Heart left ventricle (tissue), 16 donors: ENCODE measurements around the gene WFS1. TPM values are rescaled to one million over a fixed set of nuclear protein-coding genes. Genes with fewer than 3 reads are reported as not detected.
A peak's percentile ranks its signal among the peaks of the same experiment; 100 is the strongest.

Source experiments
- ATAC-seq, 4 donors: fragments of 200-7000 bp; cut with Tn5 transposase; one replicate each; pipeline ENCODE4 v1.9.1; 2020 to 2022; ENCODE audit warnings: moderate library complexity in 4 of 4, mild to moderate bottlenecking in 3 of 4, moderate number of reproducible peaks in 1 of 4
- DNase-seq, 5 donors: peaks; one replicate each; pipeline ENCODE4 v3.0.0-alpha.2; 2020
- H3K27ac ChIP-seq, 12 donors: fragments of 200-600 bp; sonication (generic) in 4 of 12; one replicate each; pipeline versions ENCODE4 v1.5.0 to v1.8.0; 2016 to 2022; ENCODE audit warnings: mild to moderate bottlenecking in 2 of 12
- H3K27me3 ChIP-seq, 9 donors: fragments of 200-600 bp; sonication (generic) in 2 of 9; one replicate each; pipeline versions ENCODE4 v1.5.1 to v1.8.0; 2016 to 2022; ENCODE audit warnings: mild to moderate bottlenecking in 3 of 9
- H3K36me3 ChIP-seq, 9 donors: fragments of 200-600 bp; sonication (generic) in 2 of 9; one replicate each; pipeline versions ENCODE4 v1.5.0 to v1.8.0; 2018 to 2022; ENCODE audit warnings: mild to moderate bottlenecking in 2 of 9
- H3K4me1 ChIP-seq, 12 donors: fragments of 200-600 bp; sonication (generic) in 4 of 12; one replicate each; pipeline versions ENCODE4 v1.5.0 to v1.8.0; 2016 to 2022; ENCODE audit warnings: mild to moderate bottlenecking in 3 of 12
- H3K4me3 ChIP-seq, 12 donors: fragments of 200-600 bp; sonication (generic) in 4 of 12; one replicate each; pipeline versions ENCODE4 v1.5.0 to v1.8.0; 2017 to 2022; ENCODE audit warnings: mild to moderate bottlenecking in 9 of 12, moderate library complexity in 4 of 12
- H3K9me3 ChIP-seq, 12 donors: fragments of 200-600 bp; sonication (generic) in 4 of 12; one replicate each; pipeline versions ENCODE4 v1.5.0 to v1.8.0; 2016 to 2022; ENCODE audit warnings: mild to moderate bottlenecking in 1 of 12
- CTCF ChIP-seq, 12 donors: fragments of 200-600 bp; sonication (generic) in 4 of 12; IDR thresholded peaks; one replicate each; pipeline versions ENCODE4 v1.5.0 to v1.8.0; 2018 to 2022; ENCODE audit warnings: antibody characterized with exemption in 12 of 12, mild to moderate bottlenecking in 5 of 12
- POLR2A ChIP-seq, 2 donors: fragments of 450-650 bp; IDR thresholded peaks; one replicate each; pipeline ENCODE4 v1.6.1; 2017; ENCODE audit warnings: antibody characterized with exemption in 2 of 2, mild to moderate bottlenecking in 2 of 2, moderate library complexity in 2 of 2
- WGBS, 4 donors: extraction: QIAGEN DNeasy Blood & Tissue Kit in 2 of 4; methylation state at CpG; one replicate each; pipeline versions ENCODE4 v1.1.5 to v1.1.7; 2013 to 2018; 5-methylcytosine and 5-hydroxymethylcytosine counted together
- intact Hi-C, 10 donors: fragments of 100-400 bp; cut with DNase I; formaldehyde crosslinking; loops; one replicate each; pipeline versions ENCODE4 v1.11.1 to v1.14.2; 2022
- polyA plus RNA-seq, 2 donors: library from polyadenylated mRNA; stranded (reverse); fragments of 200-250 nt; gene quantifications; one replicate each; pipeline ENCODE4 v1.2.3, GENCODE V29; 2013
- total RNA-seq, 9 donors: library from RNA; depleted of rRNA in 2 of 9; stranded (reverse); fragments of >200 nt in 2 of 9; fragmentation: NEBNext Ultra II Directional in 3 of 9; extraction: Animal tissue kit (Norgen Biotek cat#: 25700) in 3 of 9; gene quantifications; one replicate each; pipeline versions ENCODE4 v1.1.0 to v1.2.4, GENCODE V29; 2016 to 2023
- donor health status: ischemic (EF 13 %, LVEDD 7.1; RV severe dilation, severe dysfunction).
- donor health status: healthy with polysubstance abuse.
- donor health status: DM: no; HTN: yes; CAD: no.
- donor health status: DM: no; HTN: no; CAD: no.
- donor health status: ischemic (EF 25% LVEDD 6.9; RV normal size, moderate dysfunction).
- donor health status: ischemic (EF 25% LVEDD 5.7; RV mildly dilated, moderate dysfunction).
- donor health status: healthy.
- donor health status: DM: yes; HTN: yes; CAD: no.
- donor health status: ischemic (EF 35%, LVEDD 5.7; RV mildly dilated, moderate dysfunction).
- donor health status: nonischemic (EF 11% LVEDD 7.7; RV severe dilation, severe dysfunction).
- donor health status: DM: yes; HTN: yes; CAD: no.
- donor health status: PGD.
- donor health status: ischemic (EF 29% LVEDD 5.4; RV normal size, mild dysfunction).
- donor health status: nonischemic (EF 23%, LVEDD 6.1; RV moderate dilation, normal function).

WFS1 gene
- total and polyA plus RNA-seq, 11 donors = 44.8 to 202 (median 73.2) TPM

- no peak overlapping the region for H3K27ac ChIP-seq
- 80 to 89% (median 87%) methylated on average over 19 to 25 of the region's 25 CpGs for WGBS, 4 donors
- DNase-seq (peak in 1 of 5 donors; percentile 56), ATAC-seq (no peak)
- no peaks in the 10 kb centered on the region for H3K27me3 ChIP-seq
- H3K9me3 ChIP-seq = no peaks in the 10 kb centered on the region
- intact Hi-C loops = no loop called here
- H3K36me3 ChIP-seq = peaks cover 0 to 91% (median 80%) of the 10 kb centered on the region in 9 donors
- H3K4me3 ChIP-seq = no peak overlapping the region
- TF ChIP-seq POLR2A (IDR thresholded peaks at IDR 0.05) = no peak
- no peak for TF ChIP-seq CTCF (IDR thresholded peaks at IDR 0.05)
- H3K4me1 ChIP-seq = peaks cover 0 to 6% (median 0%) of the 10 kb centered on the region in 12 donors
Measured at GRCh38 chr4:6290769-6291547, 21.3 kb downstream of the WFS1 start.

- no peak for TF ChIP-seq CTCF (IDR thresholded peaks at IDR 0.05)
- TF ChIP-seq POLR2A (IDR thresholded peaks at IDR 0.05) = no peak
- peaks cover 0 to 96% (median 86%) of the 10 kb centered on the region in 9 donors for H3K36me3 ChIP-seq
- no peak overlapping the region for H3K27ac ChIP-seq
- 81 to 87% (median 86%) methylated on average over 14 to 21 of the region's 21 CpGs for WGBS, 4 donors
- intact Hi-C loops = no loop called here
- DNase-seq (peak in 2 of 5 donors; percentile 25 to 64), ATAC-seq (no peak)
- H3K9me3 ChIP-seq = no peaks in the 10 kb centered on the region
- H3K27me3 ChIP-seq = no peaks in the 10 kb centered on the region
- H3K4me3 ChIP-seq = no peak overlapping the region
- H3K4me1 ChIP-seq = peaks cover 0 to 6% (median 0%) of the 10 kb centered on the region in 12 donors
Measured at GRCh38 chr4:6291784-6292297, 22.2 kb downstream of the WFS1 start.

DNA sequence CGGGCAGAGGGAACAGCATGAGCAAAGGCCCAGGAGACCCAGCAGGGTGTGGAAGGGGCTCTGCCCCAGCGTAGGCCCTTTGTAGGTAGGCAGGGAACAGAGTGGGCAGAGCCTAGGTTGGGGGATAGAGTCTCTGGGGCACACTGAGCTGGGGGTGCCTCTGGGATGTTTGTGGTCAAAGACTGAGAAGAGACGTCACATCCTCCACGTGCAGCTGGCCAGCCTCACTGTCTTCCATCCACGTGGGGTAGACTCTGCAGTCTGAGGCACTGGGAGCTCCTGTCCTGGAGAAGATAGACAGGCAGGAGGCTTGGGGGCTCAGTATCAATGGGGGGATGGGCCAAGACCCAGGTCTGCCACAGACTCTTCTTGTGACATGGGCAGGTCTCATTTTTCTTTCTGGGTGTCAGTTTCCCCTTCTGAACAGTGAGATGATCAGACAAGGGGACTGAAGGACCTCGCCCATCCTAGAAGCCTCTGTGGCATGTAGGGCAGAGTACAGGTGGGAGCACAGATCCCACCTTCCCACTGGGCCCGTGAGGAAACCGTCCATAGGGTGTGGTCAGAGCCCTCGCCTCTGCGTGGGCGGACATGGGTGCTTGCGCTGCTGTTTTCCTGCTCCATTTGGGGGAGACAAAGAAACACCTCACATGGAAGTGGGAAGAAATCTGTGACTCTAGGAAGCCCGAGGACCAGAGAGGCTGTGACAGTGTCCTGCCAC lies 22.9 kb downstream of the WFS1 start:
- WGBS, 4 donors = 71 to 85% (median 84%) methylated on average over 13 of the region's 13 CpGs
- H3K27ac ChIP-seq = no peak overlapping the region
- no peak overlapping the region for H3K4me3 ChIP-seq
- H3K36me3 ChIP-seq = peaks cover 0 to 96% (median 86%) of the 10 kb centered on the region in 9 donors
- peak in 1 of 5 donors; percentile 33 for DNase-seq
- no peaks in the 10 kb centered on the region for H3K27me3 ChIP-seq
- no peaks in the 10 kb centered on the region for H3K4me1 ChIP-seq
- TF ChIP-seq CTCF (IDR thresholded peaks at IDR 0.05) (no peak), POLR2A (IDR thresholded peaks at IDR 0.05) (no peak)
- H3K9me3 ChIP-seq = no peaks in the 10 kb centered on the region
- intact Hi-C loops = no loop called here
- ATAC-seq = no peak

GRCh38 chr4:6293097-6293445 lies 23.4 kb downstream of the WFS1 start:
- Histone ChIP-seq H3K27me3 (no peaks in the 10 kb centered on the region), H3K4me3 (no peak overlapping the region), H3K4me1 (no peaks in the 10 kb centered on the region), H3K27ac (no peak overlapping the region), H3K9me3 (no peaks in the 10 kb centered on the region), H3K36me3 (peaks cover 0 to 99% (median 86%) of the 10 kb centered on the region in 9 donors)
- DNase-seq = no peak
- TF ChIP-seq POLR2A (IDR thresholded peaks at IDR 0.05) = no peak
- TF ChIP-seq CTCF (IDR thresholded peaks at IDR 0.05) = no peak
- intact Hi-C loops = no loop called here
- ATAC-seq = no peak
- 90 to 92% (median 91%) methylated on average over 8 of the region's 8 CpGs for WGBS, 4 donors
